GM23338 (cell line): Measurements from ENCODE around the gene HHAT. TPM values are rescaled to one million over a fixed set of nuclear protein-coding genes. Genes with fewer than 3 reads are reported as not detected.

ENCODE experiments used
- CREB1 ChIP-seq: fragments of 250-450 bp; sonication (Bioruptor Pico); IDR thresholded peaks from 2 replicates; pipeline ENCODE4 v1.5.0; 2020; ENCODE audit warnings: low read depth, mild to moderate bottlenecking, moderate library complexity
- EZH2 ChIP-seq: fragments of 200-600 bp; sonication (generic); IDR thresholded peaks from one replicate; pipeline ENCODE4 v1.8.0; 2017; ENCODE audit warnings: antibody characterized with exemption, mild to moderate bottlenecking, low read depth; ENCODE audit not compliant: unreplicated experiment
- JUNB ChIP-seq: IDR thresholded peaks from one replicate; pipeline ENCODE4 v1.6.1; 2016; ENCODE audit warnings: antibody characterized with exemption; ENCODE audit not compliant: unreplicated experiment
- NANOG ChIP-seq: IDR thresholded peaks from 2 replicates; pipeline ENCODE4 v1.6.1; 2016; ENCODE audit warnings: antibody characterized with exemption, borderline replicate concordance
- POLR2AphosphoS5 ChIP-seq: IDR thresholded peaks from 2 replicates; pipeline ENCODE4 v1.6.1; 2016; ENCODE audit warnings: antibody characterized with exemption, low read depth
- REST ChIP-seq: IDR thresholded peaks from one replicate; pipeline ENCODE4 v1.6.1; 2018; ENCODE audit warnings: antibody characterized with exemption; ENCODE audit not compliant: unreplicated experiment
- STAT1 ChIP-seq: IDR thresholded peaks from one replicate; pipeline ENCODE4 v1.6.1; 2016; ENCODE audit warnings: antibody characterized with exemption; ENCODE audit not compliant: unreplicated experiment
- ZNF331 ChIP-seq: fragments of 250-450 bp; sonication (Bioruptor Pico); IDR thresholded peaks from 2 replicates; pipeline ENCODE4 v1.5.0; 2020; ENCODE audit warnings: low read depth, mild to moderate bottlenecking, moderate library complexity
- ZNF462 ChIP-seq: fragments of 250-450 bp; sonication (Bioruptor Pico); IDR thresholded peaks from 2 replicates; pipeline ENCODE4 v1.5.0; 2020; ENCODE audit warnings: mild to moderate bottlenecking, moderate library complexity
- polyA plus RNA-seq: library from polyadenylated mRNA; unstranded; fragments of >200 nt; fragmentation: Nextera tagmentation; extraction: Ambion mirVana; gene quantifications from 2 replicates; pipeline ENCODE4 v1.2.1, GENCODE V29; 2016
- total RNA-seq: library from RNA; depleted of rRNA; stranded (reverse); fragments of >200 nt; shearing (Covaris generic); gene quantifications from 2 replicates; pipeline ENCODE4 v1.2.3, GENCODE V29; 2014

Gene HHAT
- total and polyA plus RNA-seq, 2 experiments from 2014 or later, result 0.11 to 0.66 TPM

GRCh38 chr1:210525716-210526454 lies 197.2 kb downstream of the HHAT start (continued):
- TF ChIP-seq ZNF462 (CRISPR knock-in tag), result no peak
- TF ChIP-seq CREB1 (CRISPR knock-in tag), result no peak
- no peak for TF ChIP-seq JUNB
- no peak for TF ChIP-seq EZH2
- TF ChIP-seq REST, result no peak
- TF ChIP-seq POLR2AphosphoS5, result no peak
- no peak for TF ChIP-seq NANOG
- TF ChIP-seq STAT1, result no peak
- no peak for TF ChIP-seq ZNF331
